Esophagus muscularis mucosa (tissue), 4 donors: ENCODE data around the gene LPCAT2. TPM values are rescaled to one million over a fixed set of nuclear protein-coding genes. Genes with fewer than 3 reads are reported as not detected.

Experiments
- DNase-seq: peaks from one replicate; pipeline ENCODE4 v3.0.0-alpha.2; 2017; ENCODE audit errors: extremely low spot score
- H3K27ac ChIP-seq, 4 donors: fragments of 200-600 bp; sonication (generic); replicated peaks in 1 of 4; 1 replicate in 3 of 4; 2 replicates in 1 of 4; pipeline ENCODE4 v1.5.1; 2016 to 2019; ENCODE audit warnings: mild to moderate bottlenecking in 1 of 4
- H3K27me3 ChIP-seq, 4 donors: fragments of 200-600 bp; sonication (generic); one replicate each; pipeline versions ENCODE4 v1.5.1 to v1.6.0; 2016 to 2019
- H3K36me3 ChIP-seq, 4 donors: fragments of 200-600 bp; sonication (generic); one replicate each; pipeline ENCODE4 v1.5.1; 2016 to 2019
- H3K4me1 ChIP-seq, 4 donors: fragments of 200-600 bp; sonication (generic); one replicate each; pipeline ENCODE4 v1.5.1; 2016 to 2019
- H3K4me3 ChIP-seq, 4 donors: fragments of 200-600 bp; sonication (generic); 1 replicate in 2 of 4; 2 replicates in 2 of 4; pipeline ENCODE4 v1.5.1; 2016 to 2019; ENCODE audit warnings: mild to moderate bottlenecking in 4 of 4, moderate library complexity in 1 of 4
- H3K9me3 ChIP-seq, 4 donors: fragments of 200-600 bp; sonication (generic); 1 replicate in 3 of 4; 2 replicates in 1 of 4; pipeline ENCODE4 v1.5.1; 2016 to 2019
- CTCF ChIP-seq, 3 experiments: fragments of 200-600 bp in 2 of 3; fragments of 450-650 bp in 1 of 3; sonication (generic) in 2 of 3; IDR thresholded peaks; one replicate each; pipeline ENCODE4 v1.5.1; 2017 to 2019; ENCODE audit warnings: antibody characterized with exemption in 3 of 3, mild to moderate bottlenecking in 2 of 3, moderate library complexity in 1 of 3
- EP300 ChIP-seq: sonication (generic); formaldehyde crosslinking; IDR thresholded peaks from one replicate; pipeline ENCODE4 v1.6.1; 2017; ENCODE audit warnings: antibody characterized with exemption
- POLR2A ChIP-seq: fragments of 450-650 bp; IDR thresholded peaks from one replicate; pipeline ENCODE4 v1.6.1; 2017; ENCODE audit warnings: antibody characterized with exemption, moderate library complexity, mild to moderate bottlenecking, low read depth
- POLR2AphosphoS5 ChIP-seq, 2 donors: sonication (generic); formaldehyde crosslinking; IDR thresholded peaks; one replicate each; pipeline ENCODE4 v1.6.1; 2017; ENCODE audit warnings: antibody characterized with exemption in 2 of 2
- WGBS: methylation state at CpG from one replicate; pipeline ENCODE4 v1.1.5; 2018; 5-methylcytosine and 5-hydroxymethylcytosine counted together
- intact Hi-C: fragments of 100-400 bp; cut with DNase I; formaldehyde crosslinking; loops from one replicate; pipeline ENCODE4 v1.15.1; 2023
- total RNA-seq, 4 donors: library from RNA; depleted of rRNA; stranded (reverse); fragments of >200 nt; gene quantifications; one replicate each; pipeline versions ENCODE4 v1.1.0 to v1.2.1, GENCODE V29; 2016

LPCAT2 gene
- total RNA-seq, 4 donors from 2014 or later: 9.6 to 12.9 (median 12.0) TPM

- Histone ChIP-seq H3K9me3 (no peaks in the 10 kb centered on the region), H3K4me1 (peaks cover 45 to 72% (median 66%) of the 10 kb centered on the region in 4 donors), H3K27me3 (no peaks in the 10 kb centered on the region), H3K36me3 (peaks cover 0 to 53% (median 9%) of the 10 kb centered on the region in 4 donors), H3K27ac (peak overlapping the region in 1 of 4 donors; percentile 2), H3K4me3 (no peak overlapping the region)
- DNase-seq: no peak
- 88% methylated on average over 3 of the region's 3 CpGs for WGBS
- TF ChIP-seq EP300: no peak
- no peak for TF ChIP-seq POLR2AphosphoS5 (IDR thresholded peaks at IDR 0.05)
- no peak for TF ChIP-seq POLR2A
- TF ChIP-seq CTCF (IDR thresholded peaks at IDR 0.05): no peak
- intact Hi-C loops: no loop called here
These were observed 9.6 kb upstream of the LPCAT2 start for GRCh38 chr16:55499281-55499680.

GRCh38 chr16:55499951-55500529 is 8.8 kb upstream of the LPCAT2 start:
- H3K36me3 ChIP-seq: peaks cover 0 to 55% (median 9%) of the 10 kb centered on the region in 4 donors
- H3K27ac ChIP-seq: peak overlapping the region in 2 of 4 donors; percentile 33 to 42
- 65% methylated on average over 10 of the region's 10 CpGs for WGBS
- TF ChIP-seq POLR2A (no peak), EP300 (no peak), POLR2AphosphoS5 (IDR thresholded peaks at IDR 0.05) (no peak), CTCF (IDR thresholded peaks at IDR 0.05) (no peak)
- peak; percentile 87 for DNase-seq
- no peak overlapping the region for H3K4me3 ChIP-seq
- intact Hi-C loops: no loop called here
- H3K27me3 ChIP-seq: no peaks in the 10 kb centered on the region
- H3K4me1 ChIP-seq: peaks cover 44 to 64% (median 61%) of the 10 kb centered on the region in 4 donors
- no peaks in the 10 kb centered on the region for H3K9me3 ChIP-seq

- TF ChIP-seq CTCF (IDR thresholded peaks at IDR 0.05) (no peak), EP300 (no peak), POLR2A (no peak), POLR2AphosphoS5 (IDR thresholded peaks at IDR 0.05) (no peak)
- 29% methylated on average over 3 of the region's 3 CpGs for WGBS
- intact Hi-C loops: no loop called here
- peaks cover 40 to 59% (median 55%) of the 10 kb centered on the region in 4 donors for H3K4me1 ChIP-seq
- no peaks in the 10 kb centered on the region for H3K27me3 ChIP-seq
- peaks cover 0 to 60% (median 12%) of the 10 kb centered on the region in 4 donors for H3K36me3 ChIP-seq
- H3K27ac ChIP-seq: peak overlapping the region in 2 of 4 donors; percentile 33 to 42
- peak; percentile 85 for DNase-seq
- no peaks in the 10 kb centered on the region for H3K9me3 ChIP-seq
- H3K4me3 ChIP-seq: no peak overlapping the region
These were observed 8.3 kb upstream of the LPCAT2 start for GRCh38 chr16:55500530-55501011.

GRCh38 chr16:55501549-55502322 is 7.1 kb upstream of the LPCAT2 start:
- H3K4me3 ChIP-seq: no peak overlapping the region
- TF ChIP-seq CTCF (IDR thresholded peaks at IDR 0.05): peak in 1 of 3 experiments; percentile 18
- TF ChIP-seq POLR2AphosphoS5 (IDR thresholded peaks at IDR 0.05): no peak
- 92% methylated on average over 9 of the region's 9 CpGs for WGBS
- peak overlapping the region in 1 of 4 donors; percentile 42 for H3K27ac ChIP-seq
- H3K27me3 ChIP-seq: no peaks in the 10 kb centered on the region
- no peak for DNase-seq
- peaks cover 40 to 53% (median 52%) of the 10 kb centered on the region in 4 donors for H3K4me1 ChIP-seq
- H3K36me3 ChIP-seq: peaks cover 0 to 65% (median 14%) of the 10 kb centered on the region in 4 donors
- intact Hi-C loops: no loop called here
- no peaks in the 10 kb centered on the region for H3K9me3 ChIP-seq
